Tibial nerve (tissue), 4 donors: Measurements from ENCODE around the gene ZNF516. TPM values are rescaled to one million over a fixed set of nuclear protein-coding genes. Genes with fewer than 3 reads are reported as not detected.

Experiments used
- DNase-seq, 2 donors: peaks; one replicate each; pipeline ENCODE4 v3.0.0-alpha.2; 2019; ENCODE audit warnings: low spot score in 2 of 2
- H3K27ac ChIP-seq, 4 donors: fragments of 200-600 bp; sonication (generic) in 3 of 4; one replicate each; pipeline ENCODE4 v1.5.1; 2017 to 2019; ENCODE audit warnings: mild to moderate bottlenecking in 1 of 4
- H3K27me3 ChIP-seq, 2 donors: fragments of 200-600 bp; sonication (generic) in 1 of 2; one replicate each; pipeline versions ENCODE4 v1.5.1 to v1.6.0; 2017 to 2019
- H3K36me3 ChIP-seq, 3 donors: fragments of 200-600 bp; sonication (generic); one replicate each; pipeline ENCODE4 v1.5.1; 2018 to 2019
- H3K4me1 ChIP-seq, 4 donors: fragments of 200-600 bp; sonication (generic) in 3 of 4; one replicate each; pipeline ENCODE4 v1.5.1; 2017 to 2019
- H3K4me3 ChIP-seq, 4 donors: fragments of 200-600 bp; sonication (generic) in 3 of 4; one replicate each; pipeline ENCODE4 v1.5.1; 2017 to 2019; ENCODE audit warnings: mild to moderate bottlenecking in 1 of 4, moderate library complexity in 1 of 4
- H3K9me3 ChIP-seq, 4 donors: fragments of 200-600 bp; sonication (generic) in 3 of 4; one replicate each; pipeline ENCODE4 v1.5.1; 2017 to 2019
- CTCF ChIP-seq, 5 experiments: fragments of 200-600 bp in 3 of 5; fragments of 450-650 bp in 2 of 5; sonication (generic) in 3 of 5; IDR thresholded peaks; one replicate each; pipeline ENCODE4 v1.5.1; 2016 to 2019; ENCODE audit warnings: antibody characterized with exemption in 5 of 5, mild to moderate bottlenecking in 3 of 5, moderate library complexity in 2 of 5
- EP300 ChIP-seq, 2 donors: sonication (generic); formaldehyde crosslinking; IDR thresholded peaks; one replicate each; pipeline ENCODE4 v1.6.1; 2017; ENCODE audit warnings: antibody characterized with exemption in 2 of 2, mild to moderate bottlenecking in 1 of 2
- POLR2A ChIP-seq, 2 donors: fragments of 450-650 bp; IDR thresholded peaks; one replicate each; pipeline ENCODE4 v1.6.1; 2017; ENCODE audit warnings: antibody characterized with exemption in 2 of 2, mild to moderate bottlenecking in 2 of 2, moderate library complexity in 2 of 2
- WGBS, 2 donors: methylation state at CpG; one replicate each; pipeline ENCODE4 v1.1.5; 2018; 5-methylcytosine and 5-hydroxymethylcytosine counted together
- total RNA-seq, 4 donors: library from RNA; depleted of rRNA; stranded (reverse); fragments of >200 nt; gene quantifications; one replicate each; pipeline ENCODE4 v1.1.0, GENCODE V29; 2016

The ZNF516 gene
- total RNA-seq, 4 donors from 2014 or later: 31.4 to 63.0 (median 45.5) TPM

- peak overlapping the region; percentile 24 to 53 (median 36) for H3K4me3 ChIP-seq
- no peaks in the 10 kb centered on the region for H3K9me3 ChIP-seq
- DNase-seq: peak in 1 of 2 donors; percentile 42
- peak overlapping the region; percentile 26 to 85 (median 70) for H3K27ac ChIP-seq
- no peaks in the 10 kb centered on the region for H3K27me3 ChIP-seq
- H3K4me1 ChIP-seq: peaks cover 0 to 26% (median 0%) of the 10 kb centered on the region in 4 donors
- no peaks in the 10 kb centered on the region for H3K36me3 ChIP-seq
- TF ChIP-seq POLR2A (IDR thresholded peaks at IDR 0.05) (peak in 1 of 2 donors; percentile 20), EP300 (IDR thresholded peaks at IDR 0.05) (peak in 1 of 2 donors; percentile 59), CTCF (IDR thresholded peaks at IDR 0.05) (no peak)
- WGBS, 2 donors: 18 to 29% methylated on average over 20 of the region's 20 CpGs
Observed at GRCh38 chr18:76524900-76525698, 30.1 kb upstream of the ZNF516 start.

GRCh38 chr18:76524477-76524876, 29.4 kb upstream of the ZNF516 start:
- H3K4me3 ChIP-seq: peak overlapping the region in 1 of 4 donors; percentile 35
- H3K27ac ChIP-seq: peak overlapping the region in 1 of 4 donors; percentile 85
- WGBS, 2 donors: 76 to 78% methylated on average over 2 of the region's 2 CpGs
- H3K27me3 ChIP-seq: no peaks in the 10 kb centered on the region
- no peak for TF ChIP-seq EP300 (IDR thresholded peaks at IDR 0.05)
- TF ChIP-seq POLR2A (IDR thresholded peaks at IDR 0.05): no peak
- TF ChIP-seq CTCF (IDR thresholded peaks at IDR 0.05): no peak
- no peaks in the 10 kb centered on the region for H3K36me3 ChIP-seq
- peaks cover 0 to 30% (median under 1%) of the 10 kb centered on the region in 4 donors for H3K4me1 ChIP-seq
- DNase-seq: no peak
- no peaks in the 10 kb centered on the region for H3K9me3 ChIP-seq

- peaks cover 0 to 17% (median 2%) of the 10 kb centered on the region in 4 donors for H3K4me1 ChIP-seq
- 74 to 94% methylated on average over 1 of the region's 1 CpG for WGBS, 2 donors
- H3K27ac ChIP-seq: peak overlapping the region in 2 of 4 donors; percentile 60 to 85
- H3K9me3 ChIP-seq: no peaks in the 10 kb centered on the region
- TF ChIP-seq POLR2A (IDR thresholded peaks at IDR 0.05) (no peak), EP300 (IDR thresholded peaks at IDR 0.05) (no peak), CTCF (IDR thresholded peaks at IDR 0.05) (no peak)
- no peak overlapping the region for H3K4me3 ChIP-seq
- DNase-seq: no peak
- no peaks in the 10 kb centered on the region for H3K27me3 ChIP-seq
- H3K36me3 ChIP-seq: no peaks in the 10 kb centered on the region
Observed at GRCh38 chr18:76522551-76522950, 27.5 kb upstream of the ZNF516 start.

GRCh38 chr18:76522122-76522503, 27.1 kb upstream of the ZNF516 start:
- H3K36me3 ChIP-seq: no peaks in the 10 kb centered on the region
- H3K9me3 ChIP-seq: no peaks in the 10 kb centered on the region
- no peaks in the 10 kb centered on the region for H3K27me3 ChIP-seq
- H3K4me3 ChIP-seq: no peak overlapping the region
- no peak for DNase-seq
- H3K27ac ChIP-seq: peak overlapping the region; percentile 3 to 85 (median 66)
- WGBS, 2 donors: 63 to 80% methylated on average over 19 of the region's 19 CpGs
- peaks cover 0 to 17% (median 2%) of the 10 kb centered on the region in 4 donors for H3K4me1 ChIP-seq
- peak in 1 of 2 donors; percentile 9 for TF ChIP-seq POLR2A (IDR thresholded peaks at IDR 0.05)
- TF ChIP-seq CTCF (IDR thresholded peaks at IDR 0.05): no peak
- TF ChIP-seq EP300 (IDR thresholded peaks at IDR 0.05): peak in 1 of 2 donors; percentile 30

- peak overlapping the region; percentile 3 to 85 (median 66) for H3K27ac ChIP-seq
- H3K27me3 ChIP-seq: no peaks in the 10 kb centered on the region
- H3K9me3 ChIP-seq: no peaks in the 10 kb centered on the region
- no peak for DNase-seq
- TF ChIP-seq EP300 (IDR thresholded peaks at IDR 0.05): no peak
- TF ChIP-seq CTCF (IDR thresholded peaks at IDR 0.05): no peak
- TF ChIP-seq POLR2A (IDR thresholded peaks at IDR 0.05): no peak
- H3K36me3 ChIP-seq: no peaks in the 10 kb centered on the region
- H3K4me1 ChIP-seq: peaks cover 0 to 17% (median 2%) of the 10 kb centered on the region in 4 donors
- WGBS, 2 donors: 56 to 61% methylated on average over 11 of the region's 11 CpGs
- no peak overlapping the region for H3K4me3 ChIP-seq
Observed at GRCh38 chr18:76521417-76522121, 26.5 kb upstream of the ZNF516 start.
